GM23338 (cell line): ENCODE results near the gene ISY1.

ENCODE experiments used
- CREB1 ChIP-seq: fragments of 250-450 bp; sonication (Bioruptor Pico); IDR thresholded peaks from 2 replicates; pipeline ENCODE4 v1.5.0; 2020; ENCODE audit warnings: low read depth, mild to moderate bottlenecking, moderate library complexity
- CTCF ChIP-seq, 2 experiments: fragments of 200-600 bp in 1 of 2; sonication (generic) in 1 of 2; conservative IDR thresholded peaks; 2 replicates each; pipeline versions ENCODE4 v1.5.1 to v1.6.1; 2016 to 2017; ENCODE audit warnings: antibody characterized with exemption in 2 of 2, low read depth in 2 of 2, mild to moderate bottlenecking in 2 of 2, moderate library complexity in 1 of 2
- ETS1 ChIP-seq: IDR thresholded peaks from 2 replicates; pipeline ENCODE4 v1.6.1; 2016; ENCODE audit warnings: antibody characterized with exemption
- EZH2 ChIP-seq: fragments of 200-600 bp; sonication (generic); IDR thresholded peaks from one replicate; pipeline ENCODE4 v1.8.0; 2017; ENCODE audit warnings: antibody characterized with exemption, mild to moderate bottlenecking, low read depth; ENCODE audit not compliant: unreplicated experiment
- EZH2phosphoT487 ChIP-seq: fragments of 200-600 bp; sonication (generic); IDR thresholded peaks from one replicate; pipeline ENCODE4 v1.8.1; 2018; ENCODE audit warnings: antibody characterized with exemption; ENCODE audit not compliant: unreplicated experiment
- JUNB ChIP-seq: IDR thresholded peaks from one replicate; pipeline ENCODE4 v1.6.1; 2016; ENCODE audit warnings: antibody characterized with exemption; ENCODE audit not compliant: unreplicated experiment
- NANOG ChIP-seq: IDR thresholded peaks from 2 replicates; pipeline ENCODE4 v1.6.1; 2016; ENCODE audit warnings: antibody characterized with exemption, borderline replicate concordance
- POLR2AphosphoS5 ChIP-seq: IDR thresholded peaks from 2 replicates; pipeline ENCODE4 v1.6.1; 2016; ENCODE audit warnings: antibody characterized with exemption, low read depth
- STAT1 ChIP-seq: IDR thresholded peaks from one replicate; pipeline ENCODE4 v1.6.1; 2016; ENCODE audit warnings: antibody characterized with exemption; ENCODE audit not compliant: unreplicated experiment
- ZNF114 ChIP-seq: fragments of 250-450 bp; sonication (Bioruptor Pico); IDR thresholded peaks from 2 replicates; pipeline ENCODE4 v1.5.0; 2020; ENCODE audit warnings: mild to moderate bottlenecking, moderate library complexity
- ZNF331 ChIP-seq: fragments of 250-450 bp; sonication (Bioruptor Pico); IDR thresholded peaks from 2 replicates; pipeline ENCODE4 v1.5.0; 2020; ENCODE audit warnings: low read depth, mild to moderate bottlenecking, moderate library complexity
- TF ChIP-seq, protein P1 (sequence below): IDR thresholded peaks from one replicate; pipeline ENCODE4 v1.6.1; 2018; ENCODE audit warnings: antibody characterized with exemption; ENCODE audit not compliant: unreplicated experiment

DNA sequence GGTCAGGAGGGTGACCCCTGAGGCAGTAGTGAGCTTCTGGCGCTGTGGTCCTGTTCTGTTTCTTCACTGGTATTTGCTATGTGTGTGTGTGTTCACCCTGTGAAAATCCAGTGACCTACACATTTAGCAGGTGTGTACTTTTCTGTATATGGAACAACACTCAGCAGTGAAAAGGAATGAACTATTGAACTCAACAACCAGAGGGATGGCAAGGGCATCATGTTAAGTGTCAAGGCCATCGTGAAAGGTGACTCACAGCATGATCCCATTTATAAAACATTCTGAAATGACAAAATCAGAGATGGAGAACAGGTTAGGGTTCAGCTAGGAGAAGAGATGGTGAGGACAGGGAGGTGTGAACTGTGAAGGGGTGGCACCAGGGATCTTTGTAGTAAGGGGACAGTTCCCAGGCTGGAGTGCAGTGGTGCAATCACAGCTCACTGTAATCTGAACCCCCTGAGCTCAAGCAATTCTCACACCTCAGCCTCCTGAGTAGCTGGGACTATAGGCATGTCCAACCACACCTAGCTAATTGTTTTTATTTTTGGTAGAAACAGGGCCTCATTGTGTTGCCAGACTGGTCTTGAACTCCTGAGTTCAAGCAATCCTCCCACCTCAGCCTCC, 29.3 kb downstream of the ISY1 start:
- TF ChIP-seq CTCF (conservative IDR thresholded peaks at IDR 0.05; ENCODE audit: low read depth in 2 of 2) (no peak), POLR2AphosphoS5 (no peak), NANOG (no peak), EZH2 (no peak), EZH2phosphoT487 (no peak), JUNB (no peak), CREB1 (no peak), ZNF331 (CRISPR knock-in tag) (no peak), STAT1 (no peak), ZNF114 (no peak), ETS1 (no peak)
- TF ChIP-seq, protein P1, sequence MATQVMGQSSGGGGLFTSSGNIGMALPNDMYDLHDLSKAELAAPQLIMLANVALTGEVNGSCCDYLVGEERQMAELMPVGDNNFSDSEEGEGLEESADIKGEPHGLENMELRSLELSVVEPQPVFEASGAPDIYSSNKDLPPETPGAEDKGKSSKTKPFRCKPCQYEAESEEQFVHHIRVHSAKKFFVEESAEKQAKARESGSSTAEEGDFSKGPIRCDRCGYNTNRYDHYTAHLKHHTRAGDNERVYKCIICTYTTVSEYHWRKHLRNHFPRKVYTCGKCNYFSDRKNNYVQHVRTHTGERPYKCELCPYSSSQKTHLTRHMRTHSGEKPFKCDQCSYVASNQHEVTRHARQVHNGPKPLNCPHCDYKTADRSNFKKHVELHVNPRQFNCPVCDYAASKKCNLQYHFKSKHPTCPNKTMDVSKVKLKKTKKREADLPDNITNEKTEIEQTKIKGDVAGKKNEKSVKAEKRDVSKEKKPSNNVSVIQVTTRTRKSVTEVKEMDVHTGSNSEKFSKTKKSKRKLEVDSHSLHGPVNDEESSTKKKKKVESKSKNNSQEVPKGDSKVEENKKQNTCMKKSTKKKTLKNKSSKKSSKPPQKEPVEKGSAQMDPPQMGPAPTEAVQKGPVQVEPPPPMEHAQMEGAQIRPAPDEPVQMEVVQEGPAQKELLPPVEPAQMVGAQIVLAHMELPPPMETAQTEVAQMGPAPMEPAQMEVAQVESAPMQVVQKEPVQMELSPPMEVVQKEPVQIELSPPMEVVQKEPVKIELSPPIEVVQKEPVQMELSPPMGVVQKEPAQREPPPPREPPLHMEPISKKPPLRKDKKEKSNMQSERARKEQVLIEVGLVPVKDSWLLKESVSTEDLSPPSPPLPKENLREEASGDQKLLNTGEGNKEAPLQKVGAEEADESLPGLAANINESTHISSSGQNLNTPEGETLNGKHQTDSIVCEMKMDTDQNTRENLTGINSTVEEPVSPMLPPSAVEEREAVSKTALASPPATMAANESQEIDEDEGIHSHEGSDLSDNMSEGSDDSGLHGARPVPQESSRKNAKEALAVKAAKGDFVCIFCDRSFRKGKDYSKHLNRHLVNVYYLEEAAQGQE = no peak
